RPMI8226 (cell line): ENCODE measurements around the gene BCL2L13.
"Not testable (repeated sequence)": the region's sequence is repeated elsewhere in the genome, so short reads cannot be mapped to it uniquely, and the experiment has no call there.

Source experiments
- DNase-seq: peaks from one replicate; pipeline ENCODE4 v3.0.0-alpha.2; 2015

BCL2L13 gene

DNA sequence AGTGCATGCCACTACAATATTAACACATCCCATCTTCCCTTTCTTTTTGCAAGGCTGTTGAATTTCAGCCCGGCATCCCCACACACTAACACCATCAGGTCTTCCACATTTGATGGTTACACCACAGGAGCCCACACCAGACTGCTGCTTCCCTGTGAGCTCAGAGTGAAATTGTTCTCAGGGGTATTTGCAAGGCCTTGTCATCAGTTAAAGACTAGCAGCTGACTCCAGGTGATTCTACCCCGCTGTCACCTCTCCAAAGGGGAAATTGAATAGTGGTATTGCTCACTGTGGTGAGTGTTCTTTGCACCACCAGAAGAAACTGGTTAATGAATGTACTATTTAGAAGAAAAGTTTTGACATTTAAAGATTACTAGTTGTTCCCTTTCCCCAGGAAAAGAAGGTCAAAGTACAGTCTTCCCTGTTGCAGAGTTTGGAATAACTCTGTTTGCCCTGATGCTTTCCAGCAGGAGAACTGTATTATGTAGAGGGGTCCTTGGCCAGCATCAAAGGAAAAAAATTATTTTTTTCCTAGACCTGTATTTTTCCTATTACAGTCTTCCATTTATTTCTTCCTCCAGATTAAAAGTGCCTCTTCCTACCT lies 93.8 kb downstream of the BCL2L13 start:
- DNase-seq = no peak

DNA sequence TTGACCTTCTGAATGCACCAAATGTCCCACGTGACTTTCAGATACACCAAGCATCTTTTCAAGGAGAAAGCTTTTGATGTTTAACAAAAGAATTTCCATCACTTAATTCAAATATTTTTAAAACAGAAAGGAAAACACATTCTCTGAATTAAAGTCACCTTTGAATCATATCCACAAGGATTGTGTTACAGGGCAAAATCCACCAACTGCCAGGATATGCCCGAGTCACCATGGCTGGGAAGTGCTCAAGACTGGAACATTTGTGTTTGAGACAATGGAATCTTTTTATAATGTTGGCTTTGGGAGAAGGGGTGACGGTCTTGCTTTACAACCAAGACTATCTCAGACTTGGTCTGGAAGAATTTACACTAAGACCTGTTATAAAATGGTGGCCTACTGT lies 94.9 kb downstream of the BCL2L13 start:
- DNase-seq = no peak

DNA sequence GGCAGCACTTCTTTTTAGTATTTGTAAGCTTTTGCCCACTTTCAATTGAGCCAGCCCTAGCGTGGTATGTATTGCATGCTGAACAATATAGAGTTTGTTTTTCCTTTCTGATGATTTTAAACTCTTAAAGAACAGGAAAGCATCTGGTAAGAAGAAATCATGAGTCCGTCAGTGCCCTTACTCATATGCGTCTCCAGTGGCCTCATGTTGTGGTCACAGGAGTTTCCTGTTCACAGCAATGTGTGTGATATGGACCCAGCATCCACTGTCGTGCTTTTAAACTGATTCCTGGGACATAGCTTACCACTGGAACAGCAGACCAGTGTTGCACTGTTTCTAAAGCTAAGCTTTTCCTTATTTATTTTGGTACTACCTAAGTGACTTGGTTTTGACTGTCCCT lies 95.6 kb downstream of the BCL2L13 start:
- DNase-seq = no peak

DNA sequence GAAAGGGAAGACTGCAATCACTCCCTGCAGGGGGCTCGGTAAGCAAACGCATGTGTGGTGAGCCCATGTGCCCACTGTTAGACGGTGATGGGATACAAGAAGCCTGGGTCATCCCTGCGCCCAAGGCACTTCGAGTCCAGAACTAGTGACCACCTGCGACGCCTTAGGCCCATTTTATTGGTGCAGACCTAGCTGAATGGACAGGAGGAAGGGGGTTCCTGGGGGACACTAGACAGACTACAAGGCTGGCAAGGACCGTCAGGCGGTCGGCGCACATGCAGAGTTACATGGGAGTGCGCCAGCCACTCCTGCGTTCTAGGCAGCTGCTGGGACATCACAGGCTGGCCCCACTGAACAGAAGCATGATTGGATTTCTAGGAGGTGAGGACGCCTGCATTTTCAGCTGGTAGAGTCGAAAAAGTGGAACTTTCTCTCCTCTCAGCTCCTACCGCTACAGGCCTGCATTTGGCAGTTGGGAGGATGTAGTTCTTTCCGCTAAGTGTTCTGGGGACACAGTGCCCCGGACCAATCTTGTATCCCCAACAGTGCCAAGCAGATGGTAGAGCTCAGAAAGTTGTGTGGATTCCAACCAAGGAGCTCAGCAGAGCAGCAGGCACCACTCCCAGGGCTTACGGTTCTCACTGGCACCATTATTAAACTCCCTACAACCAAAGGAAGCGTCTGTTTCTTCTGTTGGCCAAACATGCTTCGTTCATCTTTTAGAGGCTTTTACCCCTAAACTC lies 100.0 kb downstream of the BCL2L13 start:
- no peak for DNase-seq

DNA sequence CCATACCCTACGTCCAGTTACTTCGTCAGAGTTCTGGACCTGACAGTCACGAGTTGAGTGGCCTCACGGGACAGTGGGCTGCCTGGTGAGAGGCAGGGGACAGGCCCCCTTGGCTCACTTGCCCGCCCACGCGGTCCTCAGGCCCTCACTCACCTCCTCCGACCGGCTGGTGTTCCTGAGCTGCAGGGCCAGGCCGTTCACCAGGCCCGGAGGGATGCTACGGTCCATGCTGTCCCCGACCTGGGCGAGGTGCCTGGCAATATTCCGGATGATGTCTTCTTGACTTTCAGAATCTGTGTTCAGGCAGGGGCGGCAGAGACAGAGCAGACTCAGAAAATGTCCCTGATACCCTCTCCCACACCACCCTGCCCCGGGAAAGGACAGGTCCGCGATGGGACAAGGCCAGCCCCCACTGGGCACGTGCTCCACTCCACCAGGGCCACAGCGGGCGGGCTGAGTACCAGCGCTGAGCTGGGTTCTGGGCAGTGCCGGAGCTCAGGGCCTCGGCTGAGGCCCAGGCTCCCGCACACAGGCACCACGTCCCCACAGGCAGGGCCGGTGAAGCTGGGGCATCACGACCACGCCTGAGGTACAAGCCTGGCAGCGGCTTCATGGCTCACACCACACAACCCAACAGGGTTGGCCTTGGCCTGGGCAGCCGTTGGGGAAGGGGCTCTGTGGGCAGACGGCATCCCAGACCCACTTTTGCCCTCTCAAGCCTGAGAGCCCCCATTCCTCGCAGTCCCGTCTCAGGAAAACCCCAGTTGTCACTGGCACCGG lies 100.8 kb downstream of the BCL2L13 start:
- DNase-seq = no peak

DNA sequence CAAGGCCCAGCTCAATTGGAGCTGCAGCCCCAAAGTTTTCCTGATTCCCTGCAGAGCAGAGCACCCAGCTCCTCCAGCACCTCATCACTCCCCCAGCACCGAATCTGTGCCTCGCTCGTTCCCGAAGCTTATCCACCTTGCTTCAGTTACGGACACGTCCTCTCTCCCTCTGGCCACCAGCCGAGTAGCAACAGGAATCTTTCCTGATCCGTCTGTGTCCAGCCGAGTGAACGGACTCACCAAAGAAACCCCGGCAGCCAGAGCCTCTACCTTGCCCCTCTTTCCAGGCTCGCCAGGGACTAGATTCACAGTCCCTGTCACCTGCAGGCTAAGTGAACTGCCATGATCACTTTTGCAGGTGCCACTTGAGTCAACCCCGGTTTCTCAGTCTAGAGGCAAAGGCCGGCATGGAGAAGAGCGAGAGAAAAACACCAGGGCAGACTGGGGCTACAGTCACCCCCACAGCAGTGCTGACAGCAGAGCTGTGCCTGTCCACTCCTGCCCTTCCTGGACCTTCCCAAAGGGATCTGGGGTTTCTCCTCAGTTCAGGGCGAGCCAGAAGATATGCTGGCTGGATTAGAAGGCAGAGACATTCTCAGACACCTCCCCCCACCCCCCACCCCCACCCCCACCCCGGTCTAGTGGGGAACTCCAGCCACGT lies 103.4 kb downstream of the BCL2L13 start:
- DNase-seq = no peak

DNA sequence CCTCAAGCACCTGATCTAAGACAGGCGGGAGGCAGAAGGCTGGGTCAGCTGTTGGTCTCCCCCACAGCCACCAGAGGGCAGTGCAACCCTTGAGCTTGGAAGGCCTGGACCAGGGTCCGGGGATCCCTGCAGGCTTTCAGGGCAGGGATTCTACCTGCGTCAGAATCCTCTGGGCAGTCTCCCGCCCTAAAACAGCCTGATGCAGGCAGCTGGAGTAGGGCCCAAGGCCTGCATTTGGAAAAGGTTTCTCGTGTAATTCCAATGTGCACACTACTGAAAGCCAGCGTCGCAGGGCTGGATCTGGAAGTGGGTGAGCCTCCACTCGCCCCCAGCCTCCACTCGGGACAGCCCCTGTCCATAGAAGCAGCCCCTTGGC lies 104.0 kb downstream of the BCL2L13 start:
- peak; percentile 34 for DNase-seq

DNA sequence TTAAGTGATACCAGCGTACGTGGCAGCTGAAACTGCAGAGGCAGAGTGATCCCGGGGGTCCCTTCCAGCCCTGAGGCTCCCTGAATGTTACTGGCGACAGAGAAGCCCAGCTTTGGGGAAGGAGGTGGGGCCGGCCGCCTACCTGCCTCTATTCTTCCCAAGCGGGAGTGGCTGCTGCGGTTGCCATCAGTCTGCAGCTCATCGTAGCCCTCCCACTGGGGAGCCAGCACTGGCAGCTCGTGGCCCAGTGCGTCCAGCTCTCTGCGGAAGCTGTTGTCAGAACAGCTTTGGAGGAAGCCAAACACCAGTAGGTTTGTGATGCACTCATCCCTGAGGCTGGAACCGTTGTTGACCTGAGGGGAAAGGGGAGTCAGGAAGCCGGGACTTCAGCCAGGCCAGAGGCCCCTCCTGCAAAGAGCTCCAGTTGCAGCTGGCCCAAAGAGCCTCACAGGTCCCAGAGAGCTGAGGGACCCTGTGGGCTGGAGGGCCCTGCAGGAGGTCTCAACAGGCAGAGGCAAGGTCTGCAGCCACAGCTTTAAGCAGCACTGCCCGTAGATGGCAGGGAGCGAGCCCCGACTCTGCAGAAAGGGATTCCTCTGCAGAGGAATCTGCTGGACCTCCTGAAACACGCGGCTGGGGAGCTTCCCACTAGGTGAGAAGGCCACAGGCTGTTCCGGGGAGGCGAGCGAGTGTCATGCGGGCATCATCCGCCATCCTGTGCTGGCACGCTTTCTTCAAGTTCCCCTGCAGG lies 105.3 kb downstream of the BCL2L13 start:
- DNase-seq = no peak

DNA sequence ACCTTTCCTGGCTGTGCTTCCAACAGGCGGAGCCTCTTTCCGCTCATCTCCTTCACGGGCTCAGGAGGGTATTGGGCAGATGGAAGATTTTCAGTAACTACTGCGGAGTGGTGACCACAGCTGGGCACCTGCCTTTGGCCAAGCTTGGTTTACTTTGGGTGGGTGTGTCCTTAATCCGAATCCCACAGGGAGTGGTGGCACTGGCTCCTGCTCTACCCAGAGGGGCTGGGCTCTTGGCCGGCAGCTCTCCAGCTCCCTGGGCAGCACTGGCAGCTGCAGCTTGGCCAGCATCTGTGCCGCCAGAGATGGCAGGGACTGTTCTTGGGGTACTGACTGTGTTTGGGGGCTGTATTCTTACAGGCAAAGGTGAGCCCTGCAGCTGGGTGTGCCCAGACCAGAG lies 105.9 kb downstream of the BCL2L13 start:
- no peak for DNase-seq

DNA sequence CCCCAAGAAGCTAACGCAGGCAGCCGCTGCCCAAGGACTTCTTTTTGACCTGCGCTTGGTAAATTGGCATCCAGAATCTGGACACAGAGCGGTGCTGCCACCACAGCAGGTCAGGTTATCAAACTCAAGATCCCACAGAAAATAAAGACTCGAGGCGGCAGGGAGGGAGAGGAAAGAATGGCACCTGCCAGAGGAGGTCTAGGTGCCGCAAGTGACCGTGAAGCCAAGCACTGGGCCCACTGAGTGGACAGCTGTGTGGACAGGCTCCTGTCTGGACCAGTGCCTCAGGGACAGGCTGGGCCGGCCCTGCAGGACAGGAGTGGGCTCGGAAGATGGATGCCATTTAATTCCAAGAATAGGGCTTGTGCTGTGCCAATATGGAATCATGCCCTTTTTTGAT lies 108.4 kb downstream of the BCL2L13 start:
- no peak for DNase-seq

DNA sequence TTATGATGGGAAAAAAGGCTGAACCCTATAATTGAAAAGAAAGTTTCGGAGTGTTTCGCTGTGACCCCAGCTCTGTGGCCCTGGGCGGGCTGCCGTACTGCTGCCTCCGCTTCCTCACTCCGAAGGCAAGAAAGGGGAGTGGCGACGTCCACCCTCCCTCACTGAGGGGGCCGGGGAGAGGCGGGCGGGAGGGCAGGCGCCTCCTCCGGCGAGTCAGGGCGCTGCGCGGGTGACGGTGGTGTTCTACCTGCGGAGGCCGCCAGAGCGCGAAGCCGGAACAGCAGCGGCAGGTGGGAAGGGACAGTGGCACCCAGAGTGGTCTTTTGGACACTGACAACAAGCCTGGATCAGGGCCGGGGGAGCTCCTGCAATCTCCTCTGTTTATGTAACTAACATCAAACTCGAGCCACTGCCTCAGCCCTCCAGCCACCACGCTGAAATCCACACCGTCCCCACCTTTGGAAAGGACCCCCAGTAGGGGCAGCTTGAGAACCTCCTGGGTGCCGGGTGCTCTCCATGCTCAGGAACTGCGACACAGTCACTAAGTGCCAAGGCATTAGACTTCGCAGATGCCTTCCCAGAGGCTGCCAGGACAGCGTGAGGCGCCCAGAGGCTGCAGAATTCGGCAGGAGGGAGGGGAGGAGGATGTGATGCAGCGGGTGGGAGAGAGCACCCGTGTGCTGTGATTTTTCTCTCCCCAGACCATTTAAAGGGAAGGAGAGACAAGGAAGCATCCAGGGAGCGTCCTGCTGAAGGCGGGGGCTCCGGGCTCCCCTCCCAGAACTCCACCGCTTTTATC lies 110.2 kb downstream of the BCL2L13 start:
- DNase-seq = no peak

DNA sequence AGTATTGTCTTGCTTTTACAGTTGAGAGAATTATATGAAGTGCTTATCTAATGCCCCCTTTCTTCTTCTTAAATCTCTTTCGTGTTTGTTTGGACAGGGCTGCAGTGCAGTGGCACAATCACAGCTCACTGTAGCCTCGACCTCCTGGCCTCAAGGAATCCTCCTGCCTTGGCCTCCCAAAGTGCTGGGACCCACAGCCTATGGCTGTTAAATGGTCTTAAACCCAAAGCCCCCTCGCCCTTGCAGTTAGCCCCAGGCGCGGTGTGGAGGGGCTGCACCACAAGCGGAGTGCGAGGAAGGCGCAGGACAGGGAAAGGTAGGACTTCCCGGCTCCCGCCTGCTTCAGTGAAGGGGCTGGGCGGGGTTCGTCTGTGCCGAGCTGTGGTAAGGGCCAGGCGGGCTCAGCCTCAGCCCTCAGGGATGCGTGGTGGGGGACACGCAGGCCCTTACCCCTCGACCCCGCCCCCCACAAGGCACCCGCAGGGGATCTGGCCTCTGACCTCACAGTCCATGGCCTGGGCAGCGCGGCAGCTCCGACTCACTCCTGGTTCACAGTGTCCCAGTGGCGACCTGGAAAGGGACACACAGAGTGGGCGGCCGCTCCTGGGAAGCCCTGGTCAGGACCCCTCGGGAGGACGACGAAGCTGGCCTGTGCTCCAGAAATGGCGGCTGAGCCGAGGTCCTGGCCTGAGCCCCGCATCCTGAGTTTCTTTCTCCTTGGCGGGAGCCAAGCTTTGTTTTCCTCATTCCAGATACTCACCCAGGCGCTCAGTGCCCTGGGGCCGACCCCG lies 111.2 kb downstream of the BCL2L13 start:
- no peak for DNase-seq

DNA sequence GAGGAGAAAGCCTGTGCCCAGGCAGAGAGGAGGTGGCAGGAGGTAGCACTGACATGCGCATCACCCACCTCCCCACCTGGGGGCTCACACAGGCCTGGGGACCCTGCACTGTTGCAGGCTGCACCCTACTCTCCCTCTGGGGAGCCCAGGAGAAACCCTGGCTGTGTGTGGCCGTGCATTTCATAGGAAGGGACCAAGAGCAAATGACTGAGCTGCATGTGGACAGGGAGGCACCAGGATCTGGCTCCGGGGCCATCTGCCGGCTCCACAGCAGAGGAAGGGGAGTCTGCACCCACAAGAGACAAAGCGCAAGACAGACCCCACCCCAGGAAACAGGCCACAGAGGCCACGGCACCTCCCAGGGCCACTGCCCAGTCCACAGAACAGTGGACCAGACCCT lies 113.0 kb downstream of the BCL2L13 start:
- no peak for DNase-seq

DNA sequence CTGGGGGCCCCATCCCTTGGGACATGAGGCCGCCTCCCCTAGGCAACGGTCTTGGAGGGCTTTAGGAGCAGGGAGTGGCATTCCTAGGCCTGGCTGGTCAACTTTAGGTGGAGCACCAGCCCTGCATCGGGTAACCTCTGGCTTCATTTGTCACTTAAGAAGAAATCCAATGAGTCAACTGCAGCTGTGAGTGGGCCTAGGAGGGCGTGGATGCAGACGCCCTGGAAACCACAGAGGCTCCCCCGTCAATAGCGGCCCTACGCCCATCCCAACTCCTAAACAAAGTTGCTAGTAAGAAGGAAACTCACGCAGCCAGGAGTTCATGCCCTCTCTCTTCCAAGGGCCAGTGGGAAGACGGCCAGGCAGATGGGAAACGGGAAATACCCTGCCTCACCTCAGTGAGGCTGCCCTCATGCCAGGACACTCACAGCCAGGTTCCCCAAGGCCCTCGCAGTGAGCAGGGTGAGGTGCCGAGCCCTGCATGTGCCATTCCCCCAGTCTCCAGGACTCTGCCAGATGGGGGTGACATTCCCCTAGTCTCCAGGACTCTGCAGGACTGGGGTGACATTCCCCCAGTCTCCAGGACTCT lies 114.9 kb downstream of the BCL2L13 start:
- DNase-seq = no peak

DNA sequence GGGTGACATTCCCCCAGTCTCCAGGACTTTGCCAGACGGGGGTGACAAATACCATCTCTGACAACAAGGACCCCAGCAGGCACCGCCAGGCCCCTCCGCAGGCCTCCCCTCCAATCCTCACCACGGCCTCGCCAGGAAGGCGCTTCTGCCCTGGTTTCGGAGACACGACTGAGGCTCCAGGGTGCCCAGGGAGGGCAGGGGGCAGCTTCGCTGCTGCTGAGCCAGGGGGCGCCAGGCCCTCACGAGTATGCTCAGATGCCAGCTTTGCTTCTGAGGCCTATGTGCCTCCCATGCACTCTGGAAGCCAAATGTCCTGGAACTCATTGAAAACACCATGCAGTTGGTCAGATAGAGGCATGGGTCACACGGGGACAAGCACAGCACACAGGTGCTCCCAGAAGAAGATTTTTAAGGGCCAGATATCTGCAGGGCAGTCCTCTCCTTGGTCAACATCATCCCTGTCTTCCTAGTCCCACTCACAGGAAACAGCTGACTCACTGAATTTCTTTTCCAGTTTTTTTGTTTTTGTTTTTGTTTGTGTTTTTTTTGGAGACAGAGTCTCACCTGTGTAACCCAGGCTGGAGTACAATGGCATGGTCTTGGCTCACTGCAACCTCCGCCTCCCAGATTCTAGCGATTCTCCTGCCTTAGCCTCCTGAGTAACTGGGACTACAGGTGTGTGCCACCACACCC lies 115.8 kb downstream of the BCL2L13 start:
- no peak for DNase-seq

DNA sequence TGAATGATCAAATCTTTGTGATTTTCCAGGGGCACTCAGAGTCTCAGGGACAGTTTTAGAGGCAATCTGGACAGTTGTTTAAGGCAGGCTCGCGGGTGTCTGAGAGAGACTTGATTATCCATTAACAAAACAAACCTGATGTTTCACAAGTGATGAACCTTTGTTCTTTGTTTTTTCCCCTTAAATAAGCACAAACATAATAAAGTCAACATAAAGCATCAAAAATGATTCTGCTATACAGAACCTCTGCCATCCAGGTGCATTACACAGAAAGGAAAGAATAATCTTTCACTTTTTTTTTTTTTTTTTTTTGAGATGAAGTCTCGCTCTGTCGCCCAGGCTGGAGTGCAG lies 122.6 kb downstream of the BCL2L13 start:
- DNase-seq = no peak

DNA sequence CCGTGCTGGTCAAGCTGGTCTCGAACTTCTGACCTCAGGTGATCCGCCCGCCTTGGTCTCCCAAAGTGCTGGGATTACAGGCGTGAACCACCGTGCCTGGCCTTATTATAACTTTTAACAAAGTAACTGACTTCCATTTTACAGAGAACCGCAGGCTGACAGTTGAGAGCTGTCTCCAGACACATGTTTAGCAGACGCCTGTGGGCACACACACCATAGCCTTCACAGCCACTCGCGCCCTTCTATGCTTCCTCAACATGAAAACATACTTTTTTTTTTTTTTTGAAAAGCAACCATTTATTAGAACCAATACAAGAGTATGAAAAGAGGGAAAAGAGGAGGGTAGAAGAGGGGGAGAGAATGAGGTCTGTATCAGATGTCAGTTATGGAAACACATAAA lies 124.9 kb downstream of the BCL2L13 start:
- not testable (repeated sequence) for DNase-seq

DNA sequence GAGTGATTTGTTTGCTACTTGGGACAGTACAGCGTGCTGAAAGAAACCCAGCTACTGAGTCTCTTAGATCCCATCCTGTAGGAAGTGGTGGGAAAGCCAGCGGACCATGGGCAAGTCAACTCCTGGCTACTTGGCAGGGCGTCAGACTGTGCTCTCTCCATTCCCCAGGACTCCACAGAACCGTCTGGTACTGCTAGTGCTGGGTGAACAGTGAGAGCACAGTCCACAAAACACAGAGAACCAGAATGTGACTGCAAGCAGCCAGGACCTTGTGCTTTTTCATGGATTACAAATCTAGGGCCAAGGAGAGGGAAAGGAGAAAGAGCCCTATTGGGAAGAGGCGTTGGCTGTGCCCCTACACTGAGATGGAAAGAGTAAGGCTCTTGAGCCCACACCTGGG lies 125.5 kb downstream of the BCL2L13 start:
- no peak for DNase-seq

DNA sequence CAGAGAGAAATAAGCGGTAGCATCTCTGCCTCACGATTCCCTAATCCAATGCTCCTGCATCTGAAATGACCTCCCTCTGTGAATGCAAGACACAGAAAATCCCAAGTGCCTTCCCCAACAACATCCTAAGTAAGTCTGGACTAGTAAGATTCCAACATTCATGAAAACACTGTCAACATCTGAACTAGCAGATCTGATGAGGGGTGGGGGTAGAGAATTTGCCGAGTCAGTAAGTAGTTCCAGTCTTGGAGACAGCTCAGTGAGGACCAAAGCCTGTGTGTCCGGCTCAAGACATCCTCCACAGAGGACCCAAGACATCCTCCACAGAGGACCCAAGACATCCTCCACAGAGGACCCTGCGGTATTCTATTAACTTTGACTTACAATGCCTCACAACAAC lies 126.3 kb downstream of the BCL2L13 start:
- DNase-seq = not testable (repeated sequence)
